Measurements from ENCODE around the gene CACNA1G.

CACNA1G gene

GRCh38 chr17:50609380-50610074, 49.0 kb downstream of the CACNA1G start:
- DNase-seq (ENCODE audit: low spot score): no peak
- FAIRE-seq: peak; percentile 13

GRCh38 chr17:50611634-50612033, 51.1 kb downstream of the CACNA1G start:
- no peak for DNase-seq (ENCODE audit: low spot score)
- FAIRE-seq: no peak

GRCh38 chr17:50612281-50612680, 51.8 kb downstream of the CACNA1G start:
- FAIRE-seq (no peak), DNase-seq (ENCODE audit: low spot score) (no peak)

GRCh38 chr17:50613007-50613992, 52.8 kb downstream of the CACNA1G start:
- no peak for DNase-seq (ENCODE audit: low spot score)
- no peak for FAIRE-seq

GRCh38 chr17:50614471-50615051, 54.0 kb downstream of the CACNA1G start:
- FAIRE-seq: no peak
- no peak for DNase-seq (ENCODE audit: low spot score)

- DNase-seq (ENCODE audit: low spot score): no peak
- FAIRE-seq: peak; percentile 17
Measured at GRCh38 chr17:50615828-50616227, 55.3 kb downstream of the CACNA1G start.

- DNase-seq (ENCODE audit: low spot score): peak; percentile 54
- peak; percentile 80 for FAIRE-seq
Measured at GRCh38 chr17:50618300-50618699, 57.8 kb downstream of the CACNA1G start.

- FAIRE-seq (no peak), DNase-seq (ENCODE audit: low spot score) (no peak)
Measured at GRCh38 chr17:50618941-50619340, 58.4 kb downstream of the CACNA1G start.

GRCh38 chr17:50619489-50619888, 59.0 kb downstream of the CACNA1G start:
- FAIRE-seq: peak; percentile 42

GRCh38 chr17:50620237-50620636, 59.7 kb downstream of the CACNA1G start:
- FAIRE-seq: no peak
- DNase-seq (ENCODE audit: low spot score): no peak

More at GRCh38 chr17:50619489-50619888, 59.0 kb downstream of the CACNA1G start:
- DNase-seq (ENCODE audit: low spot score): no peak

GRCh38 chr17:50620858-50621257, 60.3 kb downstream of the CACNA1G start:
- DNase-seq (ENCODE audit: low spot score): no peak
- FAIRE-seq: no peak

- FAIRE-seq: peak; percentile 83
- no peak for DNase-seq (ENCODE audit: low spot score)
Measured at GRCh38 chr17:50621574-50622031, 61.1 kb downstream of the CACNA1G start.

- no peak for FAIRE-seq
Measured at GRCh38 chr17:50624321-50624934, 63.9 kb downstream of the CACNA1G start.

GRCh38 chr17:50625032-50625871, 64.7 kb downstream of the CACNA1G start:
- DNase-seq (ENCODE audit: low spot score) (no peak), FAIRE-seq (peak; percentile 76)

More at GRCh38 chr17:50624321-50624934, 63.9 kb downstream of the CACNA1G start:
- no peak for DNase-seq (ENCODE audit: low spot score)

- no peak for FAIRE-seq
- DNase-seq (ENCODE audit: low spot score): peak; percentile 67
Measured at GRCh38 chr17:50626037-50626574, 65.6 kb downstream of the CACNA1G start.

- DNase-seq (ENCODE audit: low spot score) (no peak), FAIRE-seq (no peak)
Measured at GRCh38 chr17:50627036-50627781, 66.7 kb downstream of the CACNA1G start.

GRCh38 chr17:50627782-50628601, 67.5 kb downstream of the CACNA1G start:
- no peak for FAIRE-seq
- no peak for DNase-seq (ENCODE audit: low spot score)

- FAIRE-seq (no peak), DNase-seq (ENCODE audit: low spot score) (no peak)
Measured at GRCh38 chr17:50629902-50630301, 69.4 kb downstream of the CACNA1G start.
